OCI-LY7 (cell line): ENCODE data around the gene PAX2.

ENCODE experiments used
- CTCF ChIP-seq: fragments of 200-600 bp; sonication (generic); conservative IDR thresholded peaks from 2 replicates; pipeline ENCODE4 v1.5.1; 2014; ENCODE audit warnings: mild to moderate bottlenecking, antibody characterized with exemption, low read length, moderate library complexity, mixed read lengths
- EZH2phosphoT487 ChIP-seq: fragments of 200-600 bp; sonication (generic); IDR thresholded peaks from 2 replicates; pipeline ENCODE4 v1.6.1; 2018; ENCODE audit warnings: low read depth, borderline replicate concordance, mild to moderate bottlenecking, mixed run types, antibody characterized with exemption, low read length, moderate library complexity, mixed read lengths

GRCh38 chr10:100788002-100788903, 42.9 kb downstream of the PAX2 start:
- TF ChIP-seq CTCF = no peak
- TF ChIP-seq EZH2phosphoT487 = no peak
